Coronary artery (tissue), 2 donors: Measurements from ENCODE around the gene SMPD1.

Source experiments
- DNase-seq: peaks from one replicate; pipeline ENCODE4 v3.0.0-alpha.2; 2017; ENCODE audit warnings: low spot score
- H3K27ac ChIP-seq, 2 donors: fragments of 200-600 bp; sonication (generic); one replicate each; pipeline ENCODE4 v1.5.1; 2016 to 2019
- H3K4me3 ChIP-seq: fragments of 200-600 bp; sonication (generic); 2 replicates; pipeline ENCODE4 v1.5.1; 2016; ENCODE audit warnings: mild to moderate bottlenecking, moderate library complexity
- TF ChIP-seq, protein P1 (sequence below): fragments of 200-600 bp; sonication (generic); IDR thresholded peaks from one replicate; pipeline ENCODE4 v1.5.1; 2019; ENCODE audit warnings: antibody characterized with exemption

The SMPD1 gene

DNA sequence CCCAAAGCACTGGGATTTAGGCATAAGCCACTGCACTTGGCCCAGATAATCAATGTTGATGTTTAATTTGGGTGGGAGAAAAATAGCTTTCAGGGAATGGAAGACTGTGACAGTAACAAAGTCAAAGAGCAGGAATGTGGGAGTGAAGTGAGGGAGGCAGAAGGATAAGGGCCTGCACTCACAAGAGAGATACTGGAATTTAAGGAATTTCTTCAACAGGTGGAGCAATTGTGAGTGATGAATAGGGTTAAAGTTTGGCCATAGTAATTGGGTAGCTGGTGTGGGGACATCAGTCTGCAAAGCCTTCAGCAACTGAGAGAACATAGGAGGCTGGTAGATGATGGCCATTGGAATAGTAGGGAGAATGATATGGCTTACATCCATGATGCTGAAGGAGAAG is 37.2 kb downstream of the SMPD1 start:
- no peak for DNase-seq
- Histone ChIP-seq H3K27ac (no peak overlapping the region), H3K4me3 (no peak overlapping the region)
- TF ChIP-seq, protein P1, sequence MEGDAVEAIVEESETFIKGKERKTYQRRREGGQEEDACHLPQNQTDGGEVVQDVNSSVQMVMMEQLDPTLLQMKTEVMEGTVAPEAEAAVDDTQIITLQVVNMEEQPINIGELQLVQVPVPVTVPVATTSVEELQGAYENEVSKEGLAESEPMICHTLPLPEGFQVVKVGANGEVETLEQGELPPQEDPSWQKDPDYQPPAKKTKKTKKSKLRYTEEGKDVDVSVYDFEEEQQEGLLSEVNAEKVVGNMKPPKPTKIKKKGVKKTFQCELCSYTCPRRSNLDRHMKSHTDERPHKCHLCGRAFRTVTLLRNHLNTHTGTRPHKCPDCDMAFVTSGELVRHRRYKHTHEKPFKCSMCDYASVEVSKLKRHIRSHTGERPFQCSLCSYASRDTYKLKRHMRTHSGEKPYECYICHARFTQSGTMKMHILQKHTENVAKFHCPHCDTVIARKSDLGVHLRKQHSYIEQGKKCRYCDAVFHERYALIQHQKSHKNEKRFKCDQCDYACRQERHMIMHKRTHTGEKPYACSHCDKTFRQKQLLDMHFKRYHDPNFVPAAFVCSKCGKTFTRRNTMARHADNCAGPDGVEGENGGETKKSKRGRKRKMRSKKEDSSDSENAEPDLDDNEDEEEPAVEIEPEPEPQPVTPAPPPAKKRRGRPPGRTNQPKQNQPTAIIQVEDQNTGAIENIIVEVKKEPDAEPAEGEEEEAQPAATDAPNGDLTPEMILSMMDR, result no peak

DNA sequence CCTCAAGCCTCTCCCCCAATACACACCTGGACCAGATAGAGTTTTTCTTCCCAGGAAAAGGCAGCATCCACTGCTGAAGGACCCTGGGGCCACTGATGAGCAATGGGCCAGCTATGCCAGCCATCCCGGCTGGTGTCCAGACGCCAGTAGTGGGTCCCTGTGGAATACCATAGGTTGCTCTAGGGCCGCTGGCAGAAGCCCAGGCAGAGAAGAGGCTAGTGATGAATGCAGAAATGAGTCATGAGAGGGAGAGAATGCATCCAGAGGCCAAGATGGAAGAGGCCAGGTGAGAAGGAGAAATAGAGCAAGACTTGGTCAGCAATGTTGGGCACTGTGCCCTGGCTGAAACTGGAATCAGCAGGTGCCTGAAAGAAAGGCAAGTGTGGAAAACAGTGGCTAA is 41.6 kb downstream of the SMPD1 start:
- no peak for DNase-seq
- TF ChIP-seq, protein P1, result no peak
- Histone ChIP-seq H3K4me3 (no peak overlapping the region), H3K27ac (no peak overlapping the region)

DNA sequence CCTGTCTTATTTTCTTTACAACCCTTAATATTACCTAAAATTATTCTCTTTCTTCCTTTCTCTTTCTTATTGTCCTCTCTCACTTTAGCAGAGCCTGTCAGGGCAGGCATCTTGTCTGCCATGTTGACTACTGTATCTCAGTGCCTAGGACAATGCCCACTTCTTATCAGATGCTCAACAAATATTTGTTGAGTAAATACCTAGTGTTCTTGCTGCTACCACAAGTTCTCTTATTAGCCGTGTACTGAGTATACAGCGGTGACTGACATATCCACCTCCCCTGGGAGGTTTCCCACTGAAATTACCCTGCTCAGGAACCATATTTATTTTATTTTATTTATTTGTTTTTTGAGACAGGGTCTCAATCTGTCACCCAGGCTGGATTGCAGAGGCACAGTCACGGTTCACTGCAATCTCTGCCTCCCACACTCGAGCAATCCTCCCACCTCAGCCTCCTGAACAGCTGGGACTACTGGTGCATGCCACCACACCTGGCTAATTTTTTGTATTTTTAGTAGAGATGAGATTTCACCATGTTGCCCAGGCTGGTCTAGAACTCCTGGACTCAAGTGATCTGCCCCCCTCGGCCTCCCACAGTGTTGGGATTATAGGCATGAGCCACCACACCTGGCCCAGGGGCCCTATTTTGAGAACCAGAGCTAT is 43.9 kb downstream of the SMPD1 start:
- TF ChIP-seq, protein P1, result no peak
- DNase-seq, result no peak
- no peak overlapping the region for H3K27ac ChIP-seq
- no peak overlapping the region for H3K4me3 ChIP-seq

DNA sequence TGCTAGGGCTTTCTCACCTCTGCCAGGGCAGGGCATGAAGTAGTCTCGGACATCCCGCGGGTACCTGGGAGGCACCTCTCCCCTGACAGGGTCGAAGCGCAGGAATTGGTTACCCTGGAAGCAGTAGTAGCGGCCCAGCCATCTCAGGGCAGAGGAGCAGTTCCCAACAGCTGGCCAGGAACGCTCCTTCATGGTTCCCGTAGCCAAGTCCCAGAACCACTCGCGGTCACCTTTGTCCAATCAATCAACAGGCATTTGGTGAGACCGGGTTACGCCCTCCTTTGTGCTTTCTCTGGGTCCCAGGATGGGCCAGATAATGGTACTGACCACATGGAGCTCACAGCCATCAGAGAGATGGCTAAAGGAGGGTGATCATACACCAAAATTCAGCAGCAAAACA is 47.1 kb downstream of the SMPD1 start:
- H3K4me3 ChIP-seq, result no peak overlapping the region
- no peak for DNase-seq
- TF ChIP-seq, protein P1, result no peak
- H3K27ac ChIP-seq, result no peak overlapping the region

DNA sequence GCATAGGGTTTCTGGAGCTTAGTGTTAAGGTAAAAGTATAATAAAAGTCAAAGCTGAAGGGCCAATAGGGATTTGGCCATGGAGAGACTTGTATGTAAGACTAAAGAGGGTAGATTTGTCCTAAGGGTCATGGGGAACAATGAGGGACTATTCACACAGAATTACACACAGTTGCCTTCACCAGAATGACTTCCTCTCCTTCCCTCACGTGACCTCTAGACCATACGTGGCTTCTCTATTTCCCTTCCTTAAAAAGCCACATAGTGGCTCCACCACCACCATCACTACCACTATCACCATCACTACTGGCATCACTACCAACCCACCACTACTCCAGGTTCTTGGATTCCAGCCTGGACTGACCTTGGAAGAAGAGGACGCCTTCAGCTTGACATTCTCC is 47.7 kb downstream of the SMPD1 start:
- no peak for DNase-seq
- TF ChIP-seq, protein P1, result no peak
- Histone ChIP-seq H3K27ac (no peak overlapping the region), H3K4me3 (no peak overlapping the region)

DNA sequence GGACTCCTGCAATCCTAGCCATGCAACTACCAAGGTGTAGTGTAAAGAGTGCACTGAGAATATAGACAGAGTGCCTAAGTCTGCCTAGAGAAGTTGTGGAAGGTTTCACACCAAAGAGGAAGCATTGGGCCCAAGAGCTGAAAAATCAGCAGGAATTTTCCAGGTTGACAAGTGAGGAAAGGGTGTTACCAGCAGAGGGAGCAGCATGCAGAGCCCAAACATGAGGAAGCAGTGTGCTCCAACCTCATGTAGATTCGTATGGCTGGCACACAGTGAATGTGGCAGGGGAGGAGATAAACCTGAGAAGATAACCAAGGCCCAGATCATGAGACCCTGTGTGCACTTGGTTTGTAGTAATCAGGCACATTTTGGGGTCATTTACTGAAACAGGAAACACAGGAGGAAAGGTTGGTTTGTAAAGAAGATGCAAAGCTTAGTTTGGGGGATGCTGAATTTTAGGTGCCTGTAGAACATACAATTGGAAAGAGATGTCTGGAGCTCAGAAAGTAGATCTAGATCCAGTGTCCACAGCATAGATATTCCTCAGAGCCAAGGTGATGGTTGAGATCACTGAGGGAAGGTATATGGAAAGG is 48.8 kb downstream of the SMPD1 start:
- TF ChIP-seq, protein P1, result peak; percentile 52
- no peak for DNase-seq
- Histone ChIP-seq H3K4me3 (no peak overlapping the region), H3K27ac (no peak overlapping the region)

DNA sequence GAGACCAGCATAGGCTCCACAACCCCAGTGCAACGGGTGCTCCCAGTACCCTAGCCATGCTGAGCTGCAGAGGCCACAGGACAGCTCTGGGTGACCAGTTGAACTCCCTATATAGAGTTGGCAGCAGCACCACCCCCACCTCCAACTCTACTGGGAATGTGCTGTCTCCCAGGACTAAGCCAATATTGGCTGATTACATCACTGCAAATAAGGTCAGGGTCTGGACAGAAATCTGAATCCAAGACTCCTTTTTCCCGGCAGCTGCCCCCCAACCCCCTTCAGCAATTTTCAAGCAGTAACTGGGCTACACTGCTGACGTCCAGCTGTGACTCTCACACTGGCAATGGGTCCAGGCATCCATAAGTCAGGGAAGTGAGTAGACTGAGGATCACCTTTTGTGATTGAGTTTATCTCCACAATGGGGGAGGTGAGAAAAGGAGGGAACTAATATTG is 50.7 kb downstream of the SMPD1 start, which contains the start of gene HPX:
HPX (minus strand) TSS at position 82 of the 453 bp plus-strand sequence; CDS start at position 58, 24 bp downstream.
- Histone ChIP-seq H3K4me3 (no peak within 1 kb of the TSS), H3K27ac (peak within 1 kb of the TSS in 1 of 2 donors; percentile 31)
- DNase-seq, result no peak
- TF ChIP-seq, protein P1, result no peak
